IPS DF 19.7 (cell line): Measurements from ENCODE around the gene KLHDC2.
"Not testable (repeated sequence)": the region's sequence is repeated elsewhere in the genome, so short reads cannot be mapped to it uniquely, and the experiment has no call there.

ENCODE experiments used
- DNase-seq: peaks from one replicate; pipeline ENCODE4 v3.0.0-alpha.2; 2013; ENCODE audit warnings: low read depth, low spot score

The KLHDC2 gene

GRCh38 chr14:49767571-49768300, at the start of gene KLHDC2:
KLHDC2 (plus strand) TSS chr14:49768153; CDS start chr14:49768469, 316 bp downstream.
- no peak for DNase-seq

GRCh38 chr14:49720744-49721143, 47.2 kb upstream of the KLHDC2 start:
- DNase-seq: no peak

GRCh38 chr14:49721733-49722435, 46.1 kb upstream of the KLHDC2 start:
- DNase-seq: not testable (repeated sequence)

- no peak for DNase-seq
Measured at GRCh38 chr14:49727171-49727570, 40.8 kb upstream of the KLHDC2 start.

- DNase-seq: no peak
Measured at GRCh38 chr14:49732896-49733295, 35.1 kb upstream of the KLHDC2 start.

- no peak for DNase-seq
Measured at GRCh38 chr14:49733836-49734235, 34.1 kb upstream of the KLHDC2 start.

GRCh38 chr14:49735669-49736068, 32.3 kb upstream of the KLHDC2 start:
- DNase-seq: not testable (repeated sequence)

GRCh38 chr14:49745191-49745590, 22.8 kb upstream of the KLHDC2 start:
- DNase-seq: no peak

- not testable (repeated sequence) for DNase-seq
Measured at GRCh38 chr14:49746476-49746875, 21.5 kb upstream of the KLHDC2 start.

GRCh38 chr14:49754570-49755097, 13.3 kb upstream of the KLHDC2 start:
- DNase-seq: no peak

- DNase-seq: no peak
Measured at GRCh38 chr14:49755378-49755777, 12.6 kb upstream of the KLHDC2 start.

GRCh38 chr14:49761839-49762551, 6.0 kb upstream of the KLHDC2 start:
- DNase-seq: no peak

- DNase-seq: no peak
Measured at GRCh38 chr14:49766839-49767238, 1.1 kb upstream of the KLHDC2 start.

- DNase-seq: no peak
Measured at GRCh38 chr14:49767270-49767570, 733 bp upstream of the KLHDC2 start.

- no peak for DNase-seq
Measured at GRCh38 chr14:49768301-49769121, 558 bp downstream of the KLHDC2 start.

- DNase-seq: no peak
Measured at GRCh38 chr14:49769171-49769570, 1.2 kb downstream of the KLHDC2 start.

- DNase-seq: no peak
Measured at GRCh38 chr14:49769581-49770211, 1.7 kb downstream of the KLHDC2 start.

- no peak for DNase-seq
Measured at GRCh38 chr14:49770212-49770817, 2.4 kb downstream of the KLHDC2 start.

- not testable (repeated sequence) for DNase-seq
Measured at GRCh38 chr14:49771691-49772090, 3.7 kb downstream of the KLHDC2 start.

- no peak for DNase-seq
Measured at GRCh38 chr14:49774106-49774505, 6.2 kb downstream of the KLHDC2 start.

- DNase-seq: no peak
Measured at GRCh38 chr14:49778421-49778820, 10.5 kb downstream of the KLHDC2 start.
